GM21447 (cell line): ENCODE data around the gene PPP6R3.
"Not testable (repeated sequence)": the region's sequence is repeated elsewhere in the genome, so short reads cannot be mapped to it uniquely, and the experiment has no call there.

Experiments
- ATAC-seq: cut with Tn5 transposase; IDR thresholded peaks from one replicate; pipeline ENCODE4 v1.9.1; 2021; ENCODE audit not compliant: unreplicated experiment

Gene PPP6R3

DNA sequence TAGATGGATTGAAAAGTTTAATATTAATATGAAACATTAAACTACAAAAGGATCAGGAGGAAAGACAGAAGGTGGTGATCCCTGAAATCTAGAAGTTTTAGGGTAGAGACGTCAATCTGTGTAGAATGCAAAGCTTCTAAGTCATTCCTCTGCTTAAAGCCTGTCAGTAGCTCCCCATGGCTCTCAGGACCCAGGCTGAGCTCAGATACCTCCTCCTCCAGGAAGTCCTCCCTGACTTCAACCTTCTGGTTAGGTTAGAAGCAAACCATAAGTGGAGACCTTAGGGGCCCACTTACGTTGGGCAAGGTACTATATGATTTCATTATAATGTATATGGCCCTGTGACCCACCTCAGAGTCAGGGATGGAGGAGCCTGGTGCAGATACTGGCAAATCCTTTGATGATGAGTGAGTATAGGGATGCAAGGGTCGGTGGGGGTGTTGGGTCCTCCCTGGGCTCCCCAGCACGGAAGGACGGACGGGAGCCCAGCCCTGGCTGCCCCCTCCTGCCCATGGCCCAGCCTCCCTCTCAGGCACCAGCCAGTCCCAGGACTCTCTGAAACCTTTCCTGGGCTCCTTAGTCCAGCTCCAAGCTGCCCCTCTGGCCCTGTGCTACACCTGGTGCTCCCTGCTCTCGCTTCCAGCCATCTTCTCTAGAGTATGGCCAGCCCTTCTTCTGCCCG, 3.2 kb upstream of the PPP6R3 start:
- ATAC-seq = no peak

DNA sequence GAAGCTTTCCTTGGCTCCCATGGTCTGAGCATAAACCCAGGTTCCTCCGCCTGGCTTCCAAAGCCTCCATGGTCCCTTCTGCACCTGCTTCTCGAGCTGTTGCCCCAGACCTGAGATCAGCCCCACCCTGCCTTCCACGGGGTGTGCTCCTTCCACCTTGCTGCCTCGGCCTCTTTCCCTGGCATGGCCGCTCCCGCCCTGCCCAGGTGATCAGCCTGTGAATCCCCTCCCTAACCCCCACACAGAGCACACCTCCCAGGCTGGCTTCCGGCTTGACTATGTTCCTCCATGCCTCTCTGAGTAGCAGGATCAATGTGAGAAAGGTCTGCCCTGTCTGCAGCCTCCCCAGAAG, 2.7 kb upstream of the PPP6R3 start:
- no peak for ATAC-seq

DNA sequence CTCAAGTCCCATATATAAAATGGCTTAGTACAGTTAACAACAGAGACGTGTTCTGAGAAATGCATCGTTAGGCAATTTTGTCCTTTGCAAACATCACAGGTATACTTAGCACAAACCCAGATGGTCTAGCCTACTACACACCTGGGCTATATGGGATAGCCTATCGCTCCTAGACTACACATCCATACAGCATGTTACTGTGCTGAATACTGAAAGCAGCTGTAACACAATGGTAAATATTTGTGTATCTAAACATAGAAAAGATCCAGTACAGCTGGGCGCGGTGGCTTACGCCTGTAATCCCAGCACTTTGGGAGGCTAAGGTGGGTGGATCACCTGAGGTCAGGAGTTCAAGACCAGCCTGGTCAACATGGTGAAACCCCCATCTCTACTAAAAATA, 2.2 kb upstream of the PPP6R3 start:
- ATAC-seq = not testable (repeated sequence)

DNA sequence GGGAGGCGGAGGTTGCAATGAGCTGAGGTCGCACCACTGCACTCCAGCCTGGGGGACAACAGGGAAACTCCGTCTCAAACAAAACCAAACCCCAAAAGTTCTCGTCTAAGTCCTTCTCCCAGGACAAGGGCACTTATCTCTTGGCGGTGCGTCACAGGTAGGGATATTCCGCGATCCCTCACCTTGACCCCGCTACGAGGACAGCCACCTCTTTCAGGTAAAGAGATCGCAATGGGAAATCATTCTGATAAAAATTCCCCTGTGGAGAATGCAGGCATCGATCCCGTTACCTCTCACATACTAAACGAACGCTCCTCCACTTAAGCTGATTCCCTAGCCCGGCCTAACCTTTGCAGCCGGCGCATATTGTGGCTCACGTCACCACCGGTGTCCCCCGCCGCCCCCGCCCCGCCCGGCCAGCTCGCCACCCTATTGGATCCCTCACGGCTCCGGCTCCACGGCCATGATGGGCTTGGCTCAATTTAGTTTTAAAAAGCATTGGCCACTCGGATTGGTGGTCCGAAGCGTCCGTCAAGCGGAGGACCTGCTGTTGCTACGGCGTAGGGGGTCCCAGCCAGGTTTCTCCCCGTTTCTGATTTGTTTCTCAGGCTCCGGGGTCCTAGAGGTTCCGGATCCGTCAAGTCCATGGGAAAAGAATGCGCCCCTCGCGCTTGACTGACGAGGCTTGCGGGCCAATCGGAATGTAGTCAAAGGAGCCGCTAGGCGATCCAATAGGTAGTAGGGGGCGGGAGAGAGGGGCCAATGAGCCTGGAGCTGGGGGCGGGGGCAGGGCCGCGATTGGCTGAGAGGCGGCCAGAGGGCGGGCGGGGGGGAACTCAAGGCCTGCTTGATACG, 439 bp upstream of the PPP6R3 start:
- ATAC-seq = peak; percentile 76

DNA sequence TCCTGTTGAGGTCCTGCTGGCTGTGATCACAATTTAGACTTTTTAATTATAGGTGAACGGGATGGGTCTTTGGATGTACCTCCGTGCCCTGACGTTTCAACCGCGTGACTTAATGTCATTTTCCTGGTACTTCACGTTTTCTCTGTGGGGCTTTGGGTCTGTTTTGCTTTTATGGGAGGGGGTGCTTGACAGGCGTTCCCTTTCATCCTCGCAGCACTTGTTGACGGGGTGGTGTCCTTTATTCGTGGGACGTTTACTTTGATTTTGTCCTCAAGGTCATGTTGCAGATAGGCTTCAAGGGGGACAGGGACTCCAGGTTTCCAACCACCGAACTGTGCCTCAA, 994 bp downstream of the PPP6R3 start:
- no peak for ATAC-seq

GRCh38 chr11:68463714-68464113, 3.2 kb downstream of the PPP6R3 start:
- no peak for ATAC-seq

DNA sequence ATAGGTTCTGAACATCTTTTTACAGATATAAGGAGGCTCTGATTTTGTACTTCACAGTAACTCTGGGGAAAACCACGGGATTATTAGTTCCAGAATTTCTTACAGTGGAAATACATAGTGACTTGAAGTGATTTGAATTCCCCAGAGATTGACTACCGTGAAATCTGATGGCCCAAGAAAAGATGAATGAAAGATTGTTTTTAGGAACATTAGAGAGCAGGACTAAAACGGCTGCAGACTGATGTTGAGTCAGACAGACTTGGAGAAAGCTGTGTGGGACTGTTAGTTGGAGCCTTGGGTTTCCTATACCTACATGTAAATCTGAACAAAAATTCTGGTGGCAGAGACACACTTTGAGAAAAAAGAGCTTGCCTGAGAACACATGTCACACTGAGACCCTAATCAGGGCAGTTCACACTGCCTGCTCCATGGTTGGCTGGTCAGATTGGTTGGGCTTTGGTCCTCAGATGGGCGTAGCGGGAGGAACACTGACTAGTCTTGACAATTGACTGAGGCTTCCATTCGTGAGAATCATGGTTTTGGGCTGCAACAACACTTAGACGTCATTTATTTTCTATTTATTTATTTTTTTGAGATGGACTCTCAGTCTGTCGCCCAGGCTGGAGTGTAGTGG, 6.8 kb downstream of the PPP6R3 start:
- ATAC-seq = no peak

GRCh38 chr11:68468217-68468828, 7.8 kb downstream of the PPP6R3 start:
- ATAC-seq = no peak

DNA sequence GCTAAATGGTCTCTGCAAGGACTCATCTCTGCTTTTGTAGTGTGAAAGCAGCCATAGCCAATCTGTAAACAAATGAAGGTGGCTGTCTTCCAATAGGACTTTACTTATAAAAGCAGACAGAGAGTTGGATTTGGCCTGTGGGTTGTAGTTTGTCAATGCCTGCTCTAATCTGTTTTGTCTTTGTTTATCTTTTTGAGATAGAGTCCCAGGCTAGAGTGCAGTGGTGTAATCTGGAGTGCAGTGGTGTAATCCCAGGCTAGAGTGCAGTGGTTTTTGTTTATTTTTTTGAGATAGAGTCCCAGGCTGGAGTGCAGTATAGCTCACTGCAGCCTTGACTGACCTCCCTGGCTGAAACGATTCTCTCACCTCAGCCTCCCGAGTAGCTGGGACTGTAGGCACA, 8.6 kb downstream of the PPP6R3 start:
- ATAC-seq = no peak

DNA sequence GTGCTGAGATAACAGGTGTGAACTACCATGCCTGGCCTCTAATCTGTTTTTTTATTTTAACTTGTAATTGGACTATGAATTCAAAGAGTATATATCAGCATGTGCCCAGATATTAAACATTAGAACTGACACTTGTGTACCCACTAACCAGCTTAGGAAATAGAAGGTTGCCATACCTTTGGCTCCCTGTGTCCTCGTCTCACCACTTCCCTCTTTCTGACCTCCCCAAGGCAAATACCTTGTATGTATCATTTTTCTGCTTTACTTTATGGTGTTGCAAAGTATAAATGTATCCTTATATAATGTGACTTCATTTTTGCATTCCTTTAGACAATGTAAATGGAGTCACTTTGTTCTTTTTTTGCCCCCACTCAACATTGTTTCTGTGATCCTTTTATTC, 9.1 kb downstream of the PPP6R3 start:
- ATAC-seq = no peak

- no peak for ATAC-seq
Measured at GRCh38 chr11:68470304-68470811, 9.8 kb downstream of the PPP6R3 start.

DNA sequence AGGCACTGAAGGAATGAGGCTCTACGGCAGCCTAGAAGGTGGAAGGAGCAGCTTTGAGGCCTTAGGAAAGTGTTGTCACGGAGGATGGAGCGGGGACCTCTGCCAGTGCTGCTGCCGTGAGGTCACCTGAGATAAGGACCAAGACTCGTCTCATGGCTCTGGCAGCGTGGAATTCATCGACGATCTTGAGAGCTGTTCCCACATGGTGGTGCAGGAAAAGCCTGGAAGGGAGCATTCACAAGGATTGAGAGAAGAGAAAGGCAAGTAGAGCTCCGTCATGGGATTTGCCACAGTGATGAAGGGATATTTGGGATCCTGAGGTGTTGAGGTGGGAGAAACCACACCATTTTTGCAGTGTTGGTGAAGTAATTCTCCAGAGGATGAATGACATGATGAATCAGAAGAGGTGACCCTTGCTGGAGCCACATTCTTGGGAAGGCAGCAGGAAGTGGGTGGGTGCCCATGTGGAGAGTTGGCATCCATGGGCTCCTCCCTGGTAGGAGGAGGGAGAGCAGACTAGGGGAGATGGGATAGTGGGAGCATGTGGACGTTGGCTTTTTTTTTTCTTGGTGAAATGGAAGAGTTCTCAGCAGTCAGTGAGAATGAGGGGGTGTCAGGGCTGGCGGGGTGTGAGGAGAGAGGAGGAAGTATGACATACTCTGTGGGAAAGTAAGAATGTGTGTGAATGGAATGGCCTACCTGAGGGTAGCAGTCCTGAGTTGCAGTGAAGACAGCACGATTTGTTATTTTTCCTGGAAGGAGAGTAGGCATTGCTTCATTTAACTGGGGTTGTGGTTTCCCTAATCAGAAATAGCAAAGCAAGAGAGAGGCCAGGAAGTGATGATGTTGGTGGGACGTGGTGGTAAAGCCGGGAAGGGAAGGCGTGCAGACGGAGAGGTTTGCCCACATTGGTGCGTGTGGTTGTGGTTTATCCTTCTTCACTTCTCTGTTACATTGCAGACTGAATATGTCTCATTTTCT, 11.1 kb downstream of the PPP6R3 start:
- ATAC-seq = no peak

- no peak for ATAC-seq
Measured at GRCh38 chr11:68472778-68473177, 12.2 kb downstream of the PPP6R3 start.

GRCh38 chr11:68473693-68474092, 13.1 kb downstream of the PPP6R3 start:
- ATAC-seq = no peak

- not testable (repeated sequence) for ATAC-seq
Measured at GRCh38 chr11:68475626-68476025, 15.1 kb downstream of the PPP6R3 start.

DNA sequence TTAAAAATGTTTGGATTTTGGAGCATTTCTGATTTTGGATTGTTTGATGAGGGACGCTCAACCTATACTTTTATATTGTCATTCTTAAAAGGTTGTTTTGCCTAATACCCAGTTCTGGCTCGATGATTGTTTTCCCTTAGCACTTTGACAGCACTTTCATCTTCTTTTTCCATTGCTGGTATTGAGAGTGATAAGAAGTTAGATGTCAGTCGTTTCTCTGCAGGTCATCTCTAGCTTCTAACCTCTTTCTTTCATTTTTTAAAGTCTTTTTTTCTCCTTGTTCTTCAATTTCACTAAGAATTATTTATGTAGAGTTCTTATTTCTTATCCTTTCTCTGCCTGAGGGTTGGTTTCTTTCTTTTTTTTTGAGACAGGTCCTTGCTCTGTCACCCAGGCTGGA, 18.8 kb downstream of the PPP6R3 start:
- ATAC-seq = no peak

- no peak for ATAC-seq
Measured at GRCh38 chr11:68480193-68480592, 19.6 kb downstream of the PPP6R3 start.

GRCh38 chr11:68480852-68481510, 20.4 kb downstream of the PPP6R3 start:
- no peak for ATAC-seq

DNA sequence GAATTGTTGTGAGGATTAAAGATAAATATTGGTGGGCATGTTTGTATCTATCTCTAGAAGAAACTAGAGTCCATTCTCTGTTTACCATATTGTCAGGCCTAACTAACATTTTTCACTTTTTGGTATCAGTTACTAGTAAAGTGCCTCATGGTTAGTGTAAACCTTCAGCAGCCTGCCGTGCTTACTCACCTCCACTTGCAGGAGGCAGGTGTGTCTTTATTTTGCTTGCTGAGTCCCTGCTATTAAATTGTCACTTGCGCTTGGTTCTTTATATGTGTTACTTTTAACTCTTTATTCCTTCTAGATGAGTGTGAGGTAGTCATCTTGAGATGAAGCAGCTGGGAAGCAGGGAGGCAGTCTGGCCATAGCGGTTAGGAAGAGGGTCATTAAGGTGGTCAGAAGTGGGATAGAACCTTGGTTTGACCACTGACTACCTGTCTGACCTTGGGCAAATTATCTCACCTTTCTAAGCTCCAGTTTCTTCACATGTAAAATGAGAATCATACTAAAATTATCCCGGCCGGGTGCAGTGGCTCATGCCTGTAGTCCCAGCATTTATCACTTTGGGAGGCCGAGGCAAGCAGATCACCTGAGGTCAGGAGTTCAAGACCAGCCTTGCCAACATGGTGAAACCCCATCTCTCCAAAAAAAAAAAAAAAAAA, 21.2 kb downstream of the PPP6R3 start:
- ATAC-seq = no peak
